H9 (cell line): ENCODE data around the gene DCAF5. TPM values are rescaled to one million over a fixed set of nuclear protein-coding genes. Genes with fewer than 3 reads are reported as not detected.

Experiments used
- DNase-seq: peaks from one replicate; pipeline ENCODE4 v3.0.0-alpha.2; 2017
- H2AFZ ChIP-seq: one replicate; pipeline ENCODE4 v1.6.1; 2013; ENCODE audit warnings: mild to moderate bottlenecking, low read length, control low read depth, moderate library complexity
- H2AK5ac ChIP-seq: 2 replicates; pipeline ENCODE4 v1.6.1; 2013; ENCODE audit warnings: low read length, control low read depth, mixed read lengths; ENCODE audit not compliant: insufficient read length
- H2BK120ac ChIP-seq: one replicate; pipeline ENCODE4 v1.6.1; 2013; ENCODE audit warnings: low read depth, mild to moderate bottlenecking, low read length, control low read depth, inconsistent platforms; ENCODE audit not compliant: poor library complexity, severe bottlenecking
- H2BK12ac ChIP-seq: 2 replicates; pipeline ENCODE4 v1.6.1; 2013; ENCODE audit warnings: low read length, control low read depth, mixed read lengths, low read depth; ENCODE audit not compliant: insufficient read length
- H2BK15ac ChIP-seq: 2 replicates; pipeline ENCODE4 v1.6.1; 2013; ENCODE audit warnings: low read depth, low read length, control low read depth
- H2BK20ac ChIP-seq: one replicate; pipeline ENCODE4 v1.6.1; 2013; ENCODE audit warnings: low read depth, mild to moderate bottlenecking, low read length, control low read depth, inconsistent platforms; ENCODE audit not compliant: poor library complexity, severe bottlenecking
- H2BK5ac ChIP-seq: 2 replicates; pipeline ENCODE4 v1.6.1; 2013; ENCODE audit warnings: low read length, control low read depth, mixed read lengths; ENCODE audit not compliant: insufficient read length
- H3K14ac ChIP-seq: 2 replicates; pipeline ENCODE4 v1.6.1; 2013; ENCODE audit warnings: low read length, control low read depth; ENCODE audit not compliant: insufficient read depth
- H3K18ac ChIP-seq: 2 replicates; pipeline ENCODE4 v1.6.1; 2013; ENCODE audit warnings: low read depth, mild to moderate bottlenecking, mixed read lengths, low read length, control low read depth; ENCODE audit not compliant: insufficient read length
- H3K23ac ChIP-seq: 2 replicates; pipeline ENCODE4 v1.6.1; 2013; ENCODE audit warnings: low read length, control low read depth, mixed read lengths, low read depth; ENCODE audit not compliant: insufficient read length
- H3K23me2 ChIP-seq: 2 replicates; pipeline ENCODE4 v1.6.1; 2013; ENCODE audit warnings: low read depth, mild to moderate bottlenecking, mixed read lengths, low read length, control low read depth; ENCODE audit not compliant: insufficient read length, poor library complexity, severe bottlenecking
- H3K27ac ChIP-seq: 2 replicates; pipeline ENCODE4 v1.5.1; 2013; ENCODE audit warnings: low read length, control low read depth, mixed read lengths, low read depth; ENCODE audit not compliant: insufficient read length
- H3K27me3 ChIP-seq: 2 replicates; pipeline ENCODE4 v1.6.1; 2013; ENCODE audit warnings: low read length, control low read depth, inconsistent platforms; ENCODE audit not compliant: insufficient read depth
- H3K4ac ChIP-seq: 2 replicates; pipeline ENCODE4 v1.6.1; 2013; ENCODE audit warnings: low read depth, mild to moderate bottlenecking, control low read depth, inconsistent platforms, low read length, moderate library complexity
- H3K4me1 ChIP-seq: 2 replicates; pipeline ENCODE4 v1.6.1; 2013; ENCODE audit warnings: low read length, control low read depth, inconsistent platforms; ENCODE audit not compliant: insufficient read depth
- H3K4me2 ChIP-seq: 2 replicates; pipeline ENCODE4 v1.6.1; 2013; ENCODE audit warnings: low read length, control low read depth, mixed read lengths; ENCODE audit not compliant: insufficient read length, insufficient read depth
- H3K56ac ChIP-seq: 2 replicates; pipeline ENCODE4 v1.6.1; 2013; ENCODE audit warnings: low read depth, mild to moderate bottlenecking, mixed read lengths, low read length, control low read depth; ENCODE audit not compliant: insufficient read length
- H3K79me1 ChIP-seq: 2 replicates; pipeline ENCODE4 v1.6.1; 2013; ENCODE audit warnings: low read depth, mild to moderate bottlenecking, moderate library complexity, low read length, control low read depth, inconsistent platforms; ENCODE audit not compliant: insufficient read depth, poor library complexity, severe bottlenecking
- H3K79me2 ChIP-seq: 2 replicates; pipeline ENCODE4 v1.6.1; 2013; ENCODE audit warnings: low read length, control low read depth, inconsistent platforms; ENCODE audit not compliant: insufficient read depth
- H3K9ac ChIP-seq: 2 replicates; pipeline ENCODE4 v1.6.1; 2013; ENCODE audit warnings: low read length, control low read depth, mixed read lengths; ENCODE audit not compliant: insufficient read length; ENCODE audit errors: extremely low read depth
- H3K9me3 ChIP-seq: one replicate; pipeline ENCODE4 v1.6.1; 2013; ENCODE audit warnings: low read depth, low read length, inconsistent platforms; ENCODE audit not compliant: control insufficient read depth
- H3T11ph ChIP-seq: one replicate; pipeline ENCODE4 v1.6.1; 2013; ENCODE audit warnings: mild to moderate bottlenecking, low read length, control low read depth, inconsistent platforms
- H4K20me1 ChIP-seq: one replicate; pipeline ENCODE4 v1.6.1; 2013; ENCODE audit not compliant: control insufficient read depth, insufficient read length, insufficient read depth
- H4K5ac ChIP-seq: 2 replicates; pipeline ENCODE4 v1.6.1; 2013; ENCODE audit warnings: low read depth, mild to moderate bottlenecking, mixed read lengths, low read length, control low read depth; ENCODE audit not compliant: insufficient read length
- H4K8ac ChIP-seq: replicated peaks from 2 replicates; pipeline ENCODE4 v1.6.1; 2013; ENCODE audit warnings: low read length, control low read depth, mixed read lengths, low read depth; ENCODE audit not compliant: insufficient read length
- H4K91ac ChIP-seq: 2 replicates; pipeline ENCODE4 v1.6.1; 2013; ENCODE audit warnings: low read depth, mild to moderate bottlenecking, moderate library complexity, mixed read lengths, low read length, control low read depth; ENCODE audit not compliant: insufficient read length
- H3K27ac Mint-ChIP-seq, 3 experiments: 2 replicates in 2 of 3; 3 replicates in 1 of 3; pipeline ENCODE4 v1.8.0; 2020 to 2021; ENCODE audit warnings: mixed read lengths in 3 of 3, mild to moderate bottlenecking in 1 of 3, moderate library complexity in 1 of 3
- H3K27me3 Mint-ChIP-seq: 2 replicates; pipeline ENCODE4 v1.8.0; 2021; ENCODE audit warnings: low read depth, mild to moderate bottlenecking, moderate library complexity, mixed read lengths
- H3K36me3 Mint-ChIP-seq, 3 experiments: 2 replicates in 2 of 3; 3 replicates in 1 of 3; pipeline ENCODE4 v1.8.0; 2020 to 2021; ENCODE audit warnings: low read depth in 3 of 3, mixed read lengths in 3 of 3; ENCODE audit not compliant: insufficient read depth in 1 of 3
- H3K4me1 Mint-ChIP-seq, 2 experiments: 2 replicates each; pipeline ENCODE4 v1.8.0; 2020; ENCODE audit warnings: mixed read lengths in 2 of 2
- H3K4me3 Mint-ChIP-seq, 2 experiments: 2 replicates in 1 of 2; 3 replicates in 1 of 2; pipeline ENCODE4 v1.8.0; 2020 to 2021; ENCODE audit warnings: mild to moderate bottlenecking in 2 of 2, mixed read lengths in 2 of 2, moderate library complexity in 1 of 2
- H3K9me3 Mint-ChIP-seq, 2 experiments: 2 replicates in 1 of 2; 3 replicates in 1 of 2; pipeline ENCODE4 v1.8.0; 2020; ENCODE audit warnings: mild to moderate bottlenecking in 2 of 2, mixed read lengths in 2 of 2, moderate library complexity in 1 of 2
- WGBS: extraction: QIAGEN DNeasy Blood & Tissue Kit; methylation state at CpG from one replicate; pipeline ENCODE4 v1.1.7; 2013; ENCODE audit warnings: missing lambda C conversion rate, low lambda C conversion rate, mixed read lengths; ENCODE audit not compliant: insufficient read length; ENCODE audit errors: extremely low coverage; 5-methylcytosine and 5-hydroxymethylcytosine counted together
- total RNA-seq: library from RNA; stranded (reverse); gene quantifications from 2 replicates; pipeline ENCODE4 v1.2.1, GENCODE V29; 2021
- TF ChIP-seq, protein P1 (sequence below): fragments of 200-600 bp; sonication (generic); conservative IDR thresholded peaks from 3 replicates; pipeline ENCODE4 v1.8.0; 2021; ENCODE audit warnings: antibody characterized with exemption, mild to moderate bottlenecking

Gene DCAF5
- total RNA-seq, 1 experiment from 2014 or later: 31.4 TPM

DNA sequence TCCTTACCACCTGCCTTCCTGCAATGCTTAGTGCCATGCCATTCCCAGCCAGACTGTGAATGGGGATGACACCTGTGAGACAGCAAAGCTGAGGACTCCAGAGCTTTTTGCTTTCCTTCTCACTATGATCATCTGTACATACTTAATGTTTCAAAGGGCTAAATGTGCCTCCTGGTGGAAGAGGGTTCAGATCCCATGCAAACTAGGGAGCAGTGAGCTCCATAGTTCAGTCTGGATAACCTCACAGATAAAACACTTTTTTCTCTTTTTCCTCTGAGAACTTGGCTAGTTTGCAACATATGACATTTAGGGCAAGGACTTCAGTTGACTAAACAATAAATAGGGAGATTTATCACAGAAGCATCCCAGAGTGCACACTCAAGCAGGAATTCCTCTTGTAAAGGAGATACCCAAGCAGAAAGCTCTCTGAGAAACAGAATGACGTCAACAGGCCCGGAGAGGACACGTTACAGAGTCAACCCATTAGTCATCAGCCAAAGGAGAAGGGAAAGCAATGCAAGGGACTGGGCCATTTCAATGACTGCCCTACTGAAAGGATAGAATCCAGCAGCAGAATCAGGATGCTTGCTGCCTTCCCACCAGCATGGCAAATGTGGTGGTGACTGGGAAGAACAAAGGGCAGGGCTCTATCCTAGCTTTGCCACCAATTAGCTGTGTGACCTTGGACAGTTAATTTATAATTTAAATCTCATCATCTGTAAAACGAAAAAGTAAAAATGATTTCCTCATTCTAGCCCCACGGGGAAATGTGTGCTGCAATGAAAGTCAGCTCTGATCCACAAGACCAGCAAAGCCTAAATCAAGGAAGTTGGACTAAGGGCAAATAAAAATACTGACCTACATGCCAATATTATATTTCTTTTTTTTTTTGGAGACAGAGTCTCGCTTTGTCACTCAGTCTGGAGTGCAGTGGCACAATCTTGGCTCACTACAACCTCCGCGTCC lies 93.0 kb downstream of the DCAF5 start:
- no peak overlapping the region for H3K18ac ChIP-seq
- no peak overlapping the region for H3K27ac ChIP-seq
- H3K36me3 Mint-ChIP-seq: peaks cover 10 to 34% (median 22%) of the 10 kb centered on the region in 3 experiments; a peak in 6 of 7 replicates
- H3K9me3 ChIP-seq: no peaks in the 10 kb centered on the region
- H3K27me3 Mint-ChIP-seq: no peaks in the 10 kb centered on the region
- H3K4me3 Mint-ChIP-seq: no peak overlapping the region
- no peaks in the 10 kb centered on the region for H3K79me1 ChIP-seq
- H4K20me1 ChIP-seq: no peaks in the 10 kb centered on the region
- no peak overlapping the region for H3K4ac ChIP-seq
- H3K56ac ChIP-seq: no peak overlapping the region
- no peaks in the 10 kb centered on the region for H3K4me1 ChIP-seq
- H3K23ac ChIP-seq: no peak overlapping the region
- no peaks in the 10 kb centered on the region for H3K23me2 ChIP-seq
- no peak overlapping the region for H3K4me2 ChIP-seq
- no peak overlapping the region for H2BK15ac ChIP-seq
- H2BK5ac ChIP-seq: no peak overlapping the region
- H4K5ac ChIP-seq: no peak overlapping the region
- H3K27me3 ChIP-seq: no peaks in the 10 kb centered on the region
- no peak for DNase-seq
- no peak overlapping the region for H2BK12ac ChIP-seq
- H2BK120ac ChIP-seq: no peak overlapping the region
- no peak overlapping the region for H2BK20ac ChIP-seq
- no peak overlapping the region for H4K8ac ChIP-seq
- H4K91ac ChIP-seq: no peak overlapping the region
- WGBS: no CpG with 5 or more reads among the region's 8 CpGs
- peaks cover 13 to 14% of the 10 kb centered on the region in 2 experiments for H3K4me1 Mint-ChIP-seq
- TF ChIP-seq, protein P1, sequence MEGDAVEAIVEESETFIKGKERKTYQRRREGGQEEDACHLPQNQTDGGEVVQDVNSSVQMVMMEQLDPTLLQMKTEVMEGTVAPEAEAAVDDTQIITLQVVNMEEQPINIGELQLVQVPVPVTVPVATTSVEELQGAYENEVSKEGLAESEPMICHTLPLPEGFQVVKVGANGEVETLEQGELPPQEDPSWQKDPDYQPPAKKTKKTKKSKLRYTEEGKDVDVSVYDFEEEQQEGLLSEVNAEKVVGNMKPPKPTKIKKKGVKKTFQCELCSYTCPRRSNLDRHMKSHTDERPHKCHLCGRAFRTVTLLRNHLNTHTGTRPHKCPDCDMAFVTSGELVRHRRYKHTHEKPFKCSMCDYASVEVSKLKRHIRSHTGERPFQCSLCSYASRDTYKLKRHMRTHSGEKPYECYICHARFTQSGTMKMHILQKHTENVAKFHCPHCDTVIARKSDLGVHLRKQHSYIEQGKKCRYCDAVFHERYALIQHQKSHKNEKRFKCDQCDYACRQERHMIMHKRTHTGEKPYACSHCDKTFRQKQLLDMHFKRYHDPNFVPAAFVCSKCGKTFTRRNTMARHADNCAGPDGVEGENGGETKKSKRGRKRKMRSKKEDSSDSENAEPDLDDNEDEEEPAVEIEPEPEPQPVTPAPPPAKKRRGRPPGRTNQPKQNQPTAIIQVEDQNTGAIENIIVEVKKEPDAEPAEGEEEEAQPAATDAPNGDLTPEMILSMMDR: no peak
- no peak overlapping the region for H3K14ac ChIP-seq
- H3K9me3 Mint-ChIP-seq: no peaks in the 10 kb centered on the region
- H3K79me2 ChIP-seq: no peaks in the 10 kb centered on the region
- H2AK5ac ChIP-seq: no peak overlapping the region
- H3T11ph ChIP-seq: no peak overlapping the region
- no peak overlapping the region for H3K9ac ChIP-seq
- H2AFZ ChIP-seq: no peak overlapping the region
- H3K27ac Mint-ChIP-seq: peak overlapping the region in 1 of 3 experiments; percentile 54; a peak in 2 of 7 replicates
